HL-60/S4 (cell line): ENCODE results near the gene LRR1.
"Not testable (repeated sequence)": the region's sequence is repeated elsewhere in the genome, so short reads cannot be mapped to it uniquely, and the experiment has no call there.

ENCODE experiments used
- in situ Hi-C: fragments of 300-500 bp; cut with MboI; formaldehyde crosslinking; loops from 2 replicates; pipeline ENCODE4 v1.14.3; 2022; ENCODE audit warnings: low sequenced_read_pairs

Gene LRR1

GRCh38 chr14:49623941-49624839 lies 25.4 kb downstream of the LRR1 start:
- in situ Hi-C loops, result no loop called here

GRCh38 chr14:49633640-49634546 lies 35.2 kb downstream of the LRR1 start:
- in situ Hi-C loops, result loop anchor here (25.0 kb wide), 1 partner anchor 478 kb away; the partner anchor contains the start of gene VCPKMT

GRCh38 chr14:49634547-49635334 lies 36.0 kb downstream of the LRR1 start, which contains the start of gene DNAAF2:
Gene DNAAF2 (minus strand): TSS chr14:49635244. CDS start chr14:49635149, 95 bp downstream.
- in situ Hi-C loops, result loop anchor here (25.0 kb wide), 1 partner anchor 478 kb away; the partner anchor contains the start of gene VCPKMT

DNA sequence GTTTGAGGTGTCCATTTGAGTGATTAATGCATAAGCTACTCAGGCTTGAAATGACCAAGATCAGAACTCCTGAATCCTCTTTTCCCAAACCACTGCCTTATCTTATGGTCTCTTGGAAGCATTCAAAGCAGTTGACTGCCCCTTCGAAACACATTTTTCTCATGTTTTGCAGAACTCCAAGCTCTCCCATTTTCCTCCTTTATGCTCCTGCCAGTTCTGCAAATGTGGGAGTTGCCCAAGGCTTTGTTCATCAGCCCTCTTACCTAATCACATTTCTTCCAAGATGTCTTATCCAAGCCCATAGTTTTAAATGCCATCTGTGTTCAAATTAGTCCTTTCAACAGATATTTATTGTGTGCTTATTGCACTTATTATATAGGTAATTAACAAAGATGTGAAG lies 38.1 kb downstream of the LRR1 start:
- in situ Hi-C loops, result loop anchor here (25.0 kb wide), 1 partner anchor 475 kb away; the partner anchor contains the start of gene VCPKMT

GRCh38 chr14:49637534-49638078 lies 38.9 kb downstream of the LRR1 start:
- in situ Hi-C loops, result loop anchor here (25.0 kb wide), 1 partner anchor 475 kb away; the partner anchor contains the start of gene VCPKMT

- in situ Hi-C loops, result loop anchor here (25.0 kb wide), 1 partner anchor 472 kb away; the partner anchor contains the start of gene VCPKMT
Measured at GRCh38 chr14:49640540-49641417, 42.0 kb downstream of the LRR1 start.

DNA sequence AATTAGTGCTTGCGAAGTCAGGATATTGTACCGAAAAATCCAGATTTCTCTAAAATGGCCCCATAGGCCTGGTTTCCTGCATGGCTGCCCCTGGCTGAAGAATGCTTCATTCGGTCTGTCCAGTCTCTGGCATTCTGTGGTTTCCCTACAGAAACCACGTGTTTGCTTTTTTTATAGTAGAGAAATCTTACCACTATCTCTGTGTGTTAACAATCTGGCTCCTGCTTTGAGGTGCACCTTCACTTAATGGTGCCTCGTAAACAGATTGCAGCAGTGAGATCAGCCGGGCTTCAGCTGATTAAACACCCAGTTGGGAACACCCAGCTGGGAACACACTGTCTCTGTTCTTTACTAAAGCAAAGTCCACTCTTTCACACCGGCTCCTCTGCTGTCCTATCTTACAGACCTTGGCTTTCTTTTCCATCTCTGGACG lies 43.0 kb downstream of the LRR1 start:
- in situ Hi-C loops, result loop anchor here (25.0 kb wide), 1 partner anchor 471 kb away; the partner anchor contains the start of gene VCPKMT

GRCh38 chr14:49642163-49642562 lies 43.4 kb downstream of the LRR1 start:
- in situ Hi-C loops, result loop anchor here (25.0 kb wide), 1 partner anchor 470 kb away; the partner anchor contains the start of gene VCPKMT

DNA sequence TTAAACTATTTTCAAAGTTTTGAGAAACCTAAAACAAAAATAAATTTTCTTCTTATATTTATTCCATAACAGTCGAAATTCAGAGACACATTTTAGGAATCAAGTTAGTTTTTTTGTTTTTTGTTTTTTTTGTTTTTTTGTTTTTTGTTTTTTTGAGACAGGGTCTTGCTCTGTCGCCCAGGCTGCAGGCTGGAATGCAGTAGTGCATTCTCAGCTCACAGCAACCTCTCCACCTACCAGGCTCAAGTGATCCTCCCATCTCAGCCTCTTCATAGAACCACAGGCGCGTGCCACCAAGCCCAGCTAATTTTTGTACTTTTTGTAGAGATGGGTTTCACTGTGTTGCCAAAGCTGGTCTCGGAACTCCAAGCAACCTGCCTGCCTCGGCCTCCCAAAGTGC lies 54.8 kb downstream of the LRR1 start:
- in situ Hi-C loops, result no loop called here

DNA sequence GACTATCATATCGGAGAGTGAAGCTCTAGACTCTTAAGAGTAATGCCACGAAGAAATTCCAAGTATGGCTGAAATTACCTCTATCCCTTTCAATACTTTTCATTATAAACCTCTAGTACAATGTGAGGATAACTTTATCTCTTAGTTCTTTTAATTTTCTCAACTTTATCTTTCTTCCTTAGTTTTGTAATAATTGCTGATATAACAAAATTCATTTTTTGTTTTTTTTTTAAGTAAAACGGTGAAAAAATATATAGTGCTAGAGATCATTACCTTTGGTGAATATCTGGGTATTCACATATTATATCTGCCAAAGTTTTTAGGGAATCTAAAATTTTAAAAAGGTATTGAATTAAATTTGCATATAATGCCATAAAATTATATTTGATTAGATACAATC lies 55.8 kb downstream of the LRR1 start:
- in situ Hi-C loops, result no loop called here

DNA sequence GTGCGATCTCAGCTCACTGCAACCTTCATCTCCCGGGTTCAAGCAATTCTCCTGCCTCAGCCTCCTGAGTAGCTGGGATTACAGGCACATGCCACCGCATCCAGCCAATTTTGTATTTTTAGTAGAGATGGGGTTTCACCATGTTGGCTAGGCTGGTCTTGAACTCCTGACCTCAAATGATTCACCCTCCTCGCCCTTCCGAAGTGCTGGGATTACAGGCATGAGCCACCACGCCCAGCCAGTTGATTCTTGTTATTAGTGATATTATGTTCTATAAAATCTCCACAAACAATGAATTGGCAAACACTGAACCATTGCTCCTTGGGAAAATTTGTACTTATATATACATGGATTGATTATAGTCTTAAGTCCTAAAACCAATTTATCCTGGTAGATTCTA lies 58.8 kb downstream of the LRR1 start:
- in situ Hi-C loops, result not testable (repeated sequence)

DNA sequence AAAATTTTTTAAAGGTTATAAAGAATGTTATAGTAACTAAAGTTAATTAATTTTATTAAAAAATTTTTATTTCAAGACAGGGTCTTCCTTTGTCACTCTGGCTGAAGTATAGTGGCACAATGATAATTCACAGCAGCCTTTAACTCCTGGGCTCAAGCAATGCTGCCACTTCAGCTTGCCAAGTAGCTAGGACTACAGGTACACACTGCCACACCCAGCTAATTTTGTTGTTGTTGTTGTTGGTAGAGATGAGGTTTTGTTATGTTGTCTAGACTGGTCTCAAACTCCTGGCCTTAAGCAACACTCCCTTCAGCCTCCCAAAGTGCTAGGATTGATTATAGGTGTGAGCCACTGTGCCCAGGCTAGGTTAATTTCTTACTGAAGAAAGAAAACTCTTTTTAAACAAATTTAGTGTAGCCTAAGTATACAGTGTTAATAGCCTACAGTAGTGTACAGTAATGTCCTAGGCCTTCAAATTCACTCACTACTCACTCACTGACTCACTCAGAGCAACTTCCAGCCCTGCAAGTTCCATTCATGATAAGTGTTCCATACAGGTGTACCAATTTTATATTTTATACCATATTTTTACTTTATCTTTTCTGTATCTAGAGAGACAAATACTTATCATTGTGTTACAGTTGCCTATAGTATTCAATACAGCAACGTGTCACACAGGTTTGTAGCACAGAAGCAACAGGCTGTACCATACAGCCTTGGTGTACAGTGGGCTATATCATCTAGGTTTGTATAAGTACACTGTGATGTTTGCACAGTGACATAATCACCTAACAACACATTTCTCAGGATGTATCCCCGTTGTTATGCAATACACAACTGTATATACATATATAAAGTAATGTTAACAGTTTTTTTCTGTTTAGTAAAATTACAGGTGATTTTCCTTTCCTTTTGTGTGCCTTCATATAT lies 61.1 kb downstream of the LRR1 start:
- in situ Hi-C loops, result no loop called here
